NCI-H1417 treated with DMSO at 0.1 percent for 48 hours (cell line): ENCODE data around the gene JARID2.

Experiments used
- DNase-seq: peaks from one replicate; lab custom pipeline; 2025; lab: John Stamatoyannopoulos, UW

JARID2 gene

GRCh38 chr6:15493437-15494168 lies 247.7 kb downstream of the JARID2 start:
- DNase-seq = no peak

- no peak for DNase-seq
Measured at GRCh38 chr6:15495375-15495901, 249.6 kb downstream of the JARID2 start.

GRCh38 chr6:15496345-15497131 lies 250.7 kb downstream of the JARID2 start:
- DNase-seq = no peak

GRCh38 chr6:15498640-15499039 lies 252.8 kb downstream of the JARID2 start:
- DNase-seq = no peak

- DNase-seq = no peak
Measured at GRCh38 chr6:15499125-15499524, 253.3 kb downstream of the JARID2 start.

GRCh38 chr6:15499591-15499990 lies 253.7 kb downstream of the JARID2 start:
- no peak for DNase-seq

- DNase-seq = no peak
Measured at GRCh38 chr6:15500078-15500740, 254.3 kb downstream of the JARID2 start.

- DNase-seq = no peak
Measured at GRCh38 chr6:15500901-15501825, 255.3 kb downstream of the JARID2 start.

GRCh38 chr6:15501826-15502445 lies 256.1 kb downstream of the JARID2 start:
- no peak for DNase-seq

GRCh38 chr6:15502446-15503345 lies 256.8 kb downstream of the JARID2 start:
- no peak for DNase-seq

- no peak for DNase-seq
Measured at GRCh38 chr6:15503346-15503680, 257.4 kb downstream of the JARID2 start.

GRCh38 chr6:15504040-15504495 lies 258.2 kb downstream of the JARID2 start:
- no peak for DNase-seq

GRCh38 chr6:15504581-15505350 lies 258.9 kb downstream of the JARID2 start:
- no peak for DNase-seq

GRCh38 chr6:15505463-15505918 lies 259.6 kb downstream of the JARID2 start:
- DNase-seq = no peak

GRCh38 chr6:15506066-15506465 lies 260.2 kb downstream of the JARID2 start:
- no peak for DNase-seq

- no peak for DNase-seq
Measured at GRCh38 chr6:15507221-15507620, 261.4 kb downstream of the JARID2 start.

GRCh38 chr6:15507746-15508145 lies 261.9 kb downstream of the JARID2 start:
- DNase-seq = no peak

GRCh38 chr6:15508441-15508871 lies 262.6 kb downstream of the JARID2 start:
- DNase-seq = no peak

- no peak for DNase-seq
Measured at GRCh38 chr6:15508931-15509330, 263.1 kb downstream of the JARID2 start.
